IgD-negative memory B cell (primary cell): ENCODE measurements around the gene RAPGEF6. TPM values are rescaled to one million over a fixed set of nuclear protein-coding genes. Genes with fewer than 3 reads are reported as not detected.

Experiments used
- polyA plus RNA-seq: library from polyadenylated mRNA; unstranded; fragments of 300-500 nt; fragmentation: Illumina TruSeq; gene quantifications from one replicate; pipeline ENCODE4 v1.2.3, GENCODE V29; 2021

The RAPGEF6 gene
- polyA plus RNA-seq, 1 donor from 2014 or later: 16.6 TPM

Other genes starting within 250 kb of the RAPGEF6 start
- gene FNIP1, start 161.8 kb upstream of the RAPGEF6 start, polyA plus RNA-seq: 21.9 TPM